HG03066 (cell line): ENCODE measurements around the gene MAP2K5.

Experiments used
- ATAC-seq: cut with Tn5 transposase; IDR thresholded peaks from one replicate; pipeline ENCODE4 v1.9.1; 2021; ENCODE audit warnings: low read depth; ENCODE audit not compliant: unreplicated experiment

The MAP2K5 gene

DNA sequence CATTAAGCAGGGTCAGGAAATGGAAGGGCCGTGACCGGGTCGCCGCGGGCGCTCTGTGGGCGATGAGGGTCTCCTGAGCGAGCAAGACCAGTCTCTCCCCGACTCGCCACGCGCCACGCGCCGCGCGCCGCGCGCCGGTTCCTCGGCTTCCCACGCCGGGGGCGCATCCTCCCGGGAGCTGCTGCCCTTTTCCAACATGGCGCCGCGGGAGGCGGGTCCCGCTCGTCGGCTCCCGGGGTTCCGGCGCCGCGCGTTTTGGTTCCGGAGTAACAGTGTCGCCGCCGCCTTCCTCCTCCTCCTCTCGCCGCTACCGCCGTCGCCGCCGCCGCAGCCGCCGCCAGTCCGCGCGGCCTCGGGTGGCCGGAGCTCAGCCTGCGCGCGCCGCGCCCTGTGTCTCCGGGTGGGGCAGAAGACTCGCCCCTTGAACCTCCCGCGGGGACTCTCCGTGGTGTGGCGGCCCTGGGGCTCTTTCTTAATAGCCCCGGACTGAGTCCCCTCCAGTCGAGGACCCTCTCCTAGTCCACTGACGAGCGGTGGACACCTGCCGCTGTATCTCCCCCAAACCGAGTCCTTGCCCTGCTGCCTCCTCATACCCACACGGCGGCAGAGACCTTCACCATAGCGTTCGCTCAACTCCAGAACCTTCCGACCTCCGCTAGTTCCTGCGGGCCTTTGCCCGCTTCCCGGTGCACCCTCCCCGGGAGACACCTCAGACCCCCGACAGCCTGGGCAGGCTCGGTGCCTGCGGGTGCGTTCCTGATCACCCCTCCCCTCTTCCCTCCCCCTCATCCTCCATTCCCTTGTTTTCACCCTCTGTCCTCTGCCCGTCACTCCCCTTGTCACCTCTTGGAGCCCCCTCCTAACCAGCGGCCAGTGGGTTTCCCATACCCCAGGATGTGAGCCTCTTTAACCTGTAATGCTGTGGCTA lies at the start of gene MAP2K5:
MAP2K5 (plus strand) TSS at position 284 of the 928 bp plus-strand sequence; CDS start at position 917, 633 bp downstream.
- no peak for ATAC-seq

DNA sequence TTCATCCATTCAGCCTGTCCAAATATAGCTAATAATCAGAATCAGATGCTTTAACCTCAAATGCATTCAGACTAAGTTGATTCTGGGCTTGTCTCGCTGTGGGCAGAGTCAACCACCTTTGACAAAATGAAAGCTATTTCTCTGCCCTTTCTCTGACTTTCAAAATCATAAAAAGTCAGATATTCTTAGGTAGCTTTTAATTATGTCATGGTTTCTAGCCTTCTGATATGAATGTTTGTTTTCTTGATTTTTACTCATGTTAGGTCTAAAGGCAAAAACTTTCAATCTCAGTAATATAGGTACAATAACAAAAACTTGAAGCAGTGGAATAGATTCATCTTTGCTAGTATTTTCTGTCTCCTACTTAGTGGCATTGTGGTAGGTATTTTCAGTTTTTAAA lies 46.9 kb upstream of the MAP2K5 start:
- no peak for ATAC-seq

DNA sequence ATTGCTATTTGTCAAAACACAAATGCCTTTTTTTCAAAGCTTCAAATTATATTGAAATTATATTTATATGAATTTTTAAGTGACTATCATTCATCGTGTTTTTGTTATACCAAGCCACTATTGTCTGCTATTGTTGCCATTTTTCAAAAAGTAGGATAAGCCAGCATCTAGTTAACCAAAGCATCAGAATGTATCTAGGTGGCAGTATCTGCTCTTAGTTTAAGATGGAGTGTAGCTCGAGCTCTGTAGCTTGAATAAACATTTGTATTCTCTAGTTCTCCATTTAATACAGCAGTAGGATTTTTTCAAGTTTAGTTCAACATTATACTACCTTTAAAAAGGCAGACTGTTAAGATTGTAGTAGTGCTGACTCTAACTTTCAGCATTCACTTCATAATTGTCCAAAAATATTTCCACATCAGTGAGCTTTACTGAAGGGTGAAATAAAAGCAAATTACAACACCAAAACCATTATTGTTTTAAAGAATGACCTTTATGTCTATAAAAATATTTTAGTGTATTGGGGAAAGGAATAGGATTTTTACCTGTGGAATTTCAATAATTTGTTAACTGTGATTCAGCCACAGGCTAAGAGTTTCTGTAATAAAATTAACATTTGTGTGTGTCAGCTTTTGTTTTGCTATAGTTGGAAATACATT lies 41.2 kb upstream of the MAP2K5 start:
- ATAC-seq = no peak

DNA sequence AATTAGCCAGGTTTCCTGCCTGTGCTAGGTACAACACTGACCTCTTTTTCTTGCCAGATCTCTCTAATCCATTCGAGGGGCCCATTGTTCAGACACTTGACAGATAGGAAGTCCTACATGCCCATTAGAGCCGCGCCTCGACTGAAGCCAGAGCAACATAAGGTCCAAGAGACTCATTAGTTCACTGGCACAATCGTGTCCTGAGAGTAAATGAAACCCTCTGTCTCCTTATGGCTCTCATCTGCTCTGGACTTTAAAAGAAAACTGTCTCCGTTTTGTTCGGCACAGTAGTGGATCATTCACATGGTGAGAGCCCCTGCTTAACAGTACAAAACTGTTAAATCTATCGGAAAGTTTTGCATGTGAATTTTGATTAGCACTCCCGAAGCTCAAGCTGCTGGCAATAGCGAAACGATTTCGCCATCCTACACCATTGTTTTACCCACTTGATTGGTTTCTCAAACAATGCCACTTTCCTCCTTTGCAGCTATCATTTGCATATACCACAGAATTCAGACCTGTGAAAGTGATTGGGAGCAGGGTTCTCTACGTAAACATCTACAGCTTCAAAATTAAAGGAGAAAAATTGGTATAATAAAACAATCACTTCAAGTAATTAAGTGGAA lies 40.6 kb upstream of the MAP2K5 start:
- no peak for ATAC-seq

DNA sequence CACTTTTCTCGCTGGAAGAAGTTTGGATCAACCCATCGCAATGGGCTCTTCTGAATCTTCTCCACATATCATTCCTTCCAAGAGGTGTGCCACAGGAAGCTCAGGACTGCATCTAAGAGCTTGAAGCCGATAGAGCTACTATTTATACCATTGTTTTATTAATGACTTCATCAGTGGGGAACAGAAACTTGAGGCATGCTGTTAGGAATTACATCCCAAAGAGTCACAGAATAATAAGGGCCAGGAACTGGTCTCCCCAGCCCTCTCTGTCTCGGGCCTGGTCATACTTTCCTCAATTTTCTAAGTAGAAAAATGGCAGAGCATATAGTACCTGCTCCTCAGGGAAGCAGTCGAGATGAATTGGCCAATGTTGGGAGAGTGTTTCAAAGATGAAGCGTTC lies 38.4 kb upstream of the MAP2K5 start:
- no peak for ATAC-seq

DNA sequence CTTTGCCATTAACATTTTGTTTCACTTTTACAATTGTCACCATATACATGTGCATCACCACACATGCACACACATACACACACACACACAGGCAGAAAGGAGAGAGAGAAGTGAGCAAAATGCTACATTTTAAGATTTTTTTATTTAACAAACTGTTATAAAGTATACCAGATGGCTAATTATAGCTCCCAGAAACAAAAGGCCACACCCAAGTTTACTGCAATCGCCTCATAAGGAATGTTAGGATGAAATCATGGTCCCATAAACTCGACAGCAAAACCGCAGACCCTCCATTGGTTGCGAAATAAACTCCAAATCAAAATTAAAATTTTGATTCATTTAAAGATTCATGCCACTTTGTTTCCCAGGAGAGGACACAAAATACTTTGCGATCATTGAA lies 37.7 kb upstream of the MAP2K5 start:
- no peak for ATAC-seq

DNA sequence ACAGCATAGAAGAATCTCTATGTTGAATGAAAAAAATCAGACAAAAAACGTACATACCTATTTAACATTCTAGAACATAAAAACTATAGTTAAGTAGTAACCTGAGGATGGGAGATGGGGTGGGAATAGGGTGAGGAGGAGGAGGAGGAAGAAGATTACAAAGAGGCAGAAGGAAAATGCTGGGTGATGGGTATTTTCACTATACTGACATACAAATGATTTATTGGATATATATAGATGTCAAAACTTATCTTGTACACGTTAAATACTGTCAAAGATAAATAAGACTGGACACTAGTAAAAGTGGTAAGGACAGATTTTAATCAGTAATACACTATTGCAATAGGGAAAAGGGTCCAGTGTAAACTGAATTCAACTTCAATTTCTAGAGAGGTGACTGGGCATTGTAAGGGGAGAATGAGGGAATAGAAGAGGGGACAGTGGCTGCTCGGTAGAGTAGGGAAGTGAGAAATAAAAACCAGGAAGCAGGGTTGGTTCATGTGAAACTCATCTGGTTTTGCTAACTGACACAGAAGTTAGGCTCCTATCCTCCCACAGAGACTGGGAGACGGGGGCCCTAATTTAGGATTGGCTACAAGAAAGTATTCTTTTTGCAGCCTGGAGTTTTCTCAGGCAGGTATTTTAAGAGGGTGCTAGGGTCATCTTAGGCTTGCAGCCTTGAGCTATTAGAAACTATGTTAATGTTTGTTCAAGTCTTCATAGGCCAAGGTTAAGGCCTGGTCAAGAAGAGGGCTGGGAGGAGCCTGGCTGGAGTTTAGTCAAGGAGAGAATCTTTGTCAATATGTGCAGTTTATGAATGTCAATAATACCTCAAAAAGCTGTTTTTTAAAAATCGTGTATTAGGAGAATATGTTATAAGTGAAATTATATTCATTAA lies 36.6 kb upstream of the MAP2K5 start:
- no peak for ATAC-seq

DNA sequence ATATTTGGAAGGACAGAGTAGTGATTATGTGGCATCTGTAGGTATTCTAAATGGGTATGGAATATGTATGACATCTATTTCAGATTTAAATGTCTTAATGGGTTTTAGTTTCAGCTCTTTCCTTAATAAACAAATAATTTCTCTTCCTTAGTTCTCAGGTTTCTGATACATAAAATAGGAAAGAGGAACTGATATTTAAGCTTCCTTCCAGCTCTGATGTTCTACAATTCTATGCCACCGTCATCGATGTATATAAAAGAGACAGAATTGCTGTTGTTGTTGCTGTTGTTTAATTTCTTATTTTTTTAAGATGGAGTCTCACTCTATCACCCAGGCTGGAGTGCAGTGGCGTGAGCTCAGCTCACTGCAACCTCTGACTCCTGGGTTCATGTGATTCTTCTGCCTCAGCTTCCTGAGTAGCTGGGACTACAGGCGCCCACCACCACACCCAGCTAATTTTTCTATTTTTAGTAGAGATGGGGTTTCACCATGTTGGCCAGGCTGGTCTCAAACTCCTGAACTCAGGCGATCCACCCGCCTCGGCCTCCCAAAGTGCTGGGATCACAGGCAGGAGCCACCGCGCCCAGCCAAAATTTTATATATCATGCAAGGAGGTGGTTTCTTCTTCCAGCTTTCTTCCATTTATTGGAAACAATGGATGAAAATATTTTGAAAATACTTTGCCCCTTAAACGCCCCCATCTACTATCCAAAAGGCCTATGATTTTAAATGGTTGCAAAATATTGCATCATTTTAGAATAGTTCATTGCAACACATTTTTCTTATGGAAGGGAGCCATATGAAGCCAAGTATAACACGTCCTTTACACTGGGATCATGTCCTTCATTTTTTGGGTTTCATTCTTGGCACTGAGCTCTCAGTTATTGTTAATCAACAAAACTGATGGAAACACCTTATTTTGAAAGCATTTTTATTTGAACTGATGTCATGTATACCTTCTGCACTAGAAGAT lies 35.4 kb upstream of the MAP2K5 start:
- no peak for ATAC-seq

DNA sequence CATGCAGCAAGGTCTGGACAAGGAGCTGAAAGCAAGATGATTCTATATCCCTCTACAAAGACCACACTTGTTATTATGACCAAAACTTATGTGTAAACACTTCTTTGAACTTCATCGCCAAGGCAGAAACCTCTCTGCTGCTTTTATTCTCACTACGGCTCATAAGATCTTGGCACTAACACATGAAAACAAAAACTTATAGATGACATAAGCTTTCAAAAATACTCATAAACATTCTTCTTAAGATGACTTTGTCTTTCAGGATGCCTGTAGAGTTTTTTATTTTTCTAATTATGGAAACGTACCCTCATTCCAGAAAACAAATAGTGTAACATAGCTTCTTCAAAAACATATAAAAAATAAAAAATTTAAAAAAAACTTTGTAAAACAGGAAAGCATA lies 34.1 kb upstream of the MAP2K5 start:
- no peak for ATAC-seq

DNA sequence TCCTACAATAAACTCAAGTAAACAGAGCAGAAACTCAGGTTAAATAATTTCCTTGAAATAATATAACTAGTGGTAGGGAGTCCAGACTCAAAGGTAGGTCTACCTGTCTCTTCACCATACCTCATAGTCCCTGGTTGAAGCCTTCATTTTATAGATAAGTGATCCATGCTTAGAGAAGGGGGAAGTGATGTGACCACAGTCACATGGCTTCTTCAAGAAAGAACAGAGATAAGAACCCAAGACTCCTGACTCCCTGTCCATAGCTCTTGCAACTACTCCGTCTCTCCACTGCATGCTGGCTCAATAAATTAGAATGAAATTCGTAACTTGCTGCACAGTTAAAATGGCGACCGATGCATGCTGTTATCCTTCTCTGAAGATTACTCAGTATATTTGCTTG lies 32.6 kb upstream of the MAP2K5 start:
- no peak for ATAC-seq

DNA sequence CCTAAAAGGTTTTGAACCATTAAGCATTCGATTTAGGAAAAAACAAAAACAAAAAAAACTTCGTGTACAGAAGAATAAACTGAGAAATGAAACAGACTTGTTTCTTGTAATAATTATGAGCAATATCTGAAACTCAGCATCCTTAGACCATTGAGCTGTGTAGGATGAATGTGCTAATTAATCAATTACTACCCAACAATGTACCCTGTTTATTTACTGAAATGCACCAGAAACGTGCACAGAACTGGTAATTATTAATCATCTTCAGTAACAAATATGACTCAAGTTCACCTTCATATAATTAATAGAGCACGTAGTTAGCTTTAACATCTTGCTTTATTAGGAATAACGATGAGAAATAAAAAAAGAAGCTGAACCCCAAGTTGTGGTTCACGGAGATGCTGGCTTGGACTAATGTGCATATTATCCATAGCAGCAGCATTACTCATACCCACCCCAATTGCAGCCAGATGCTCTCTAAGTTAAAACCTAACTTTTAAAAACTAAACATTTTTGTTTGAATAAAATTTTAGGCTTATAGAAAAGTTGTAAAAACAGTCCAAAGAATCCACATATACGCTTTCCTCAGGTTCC lies 31.8 kb upstream of the MAP2K5 start:
- ATAC-seq = no peak

DNA sequence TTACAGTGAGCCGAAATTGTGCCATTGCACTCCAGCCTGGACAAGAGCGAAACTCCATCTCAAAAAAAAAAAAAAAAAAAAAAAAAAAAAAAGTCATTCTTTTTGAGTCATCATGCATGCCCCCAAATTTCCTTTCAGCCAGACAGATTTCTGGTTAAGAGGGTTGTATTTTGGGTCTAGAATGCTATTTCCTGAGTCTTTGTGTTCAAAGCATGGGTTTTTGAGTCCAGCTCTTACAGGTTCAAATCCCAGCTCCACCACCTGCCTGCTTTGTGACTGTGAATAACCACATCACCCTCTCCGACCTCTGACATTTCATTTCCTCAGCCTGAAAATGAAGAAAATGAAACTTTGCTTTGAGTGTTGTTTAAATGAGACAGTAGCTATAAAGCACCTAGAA lies 30.9 kb upstream of the MAP2K5 start:
- no peak for ATAC-seq

DNA sequence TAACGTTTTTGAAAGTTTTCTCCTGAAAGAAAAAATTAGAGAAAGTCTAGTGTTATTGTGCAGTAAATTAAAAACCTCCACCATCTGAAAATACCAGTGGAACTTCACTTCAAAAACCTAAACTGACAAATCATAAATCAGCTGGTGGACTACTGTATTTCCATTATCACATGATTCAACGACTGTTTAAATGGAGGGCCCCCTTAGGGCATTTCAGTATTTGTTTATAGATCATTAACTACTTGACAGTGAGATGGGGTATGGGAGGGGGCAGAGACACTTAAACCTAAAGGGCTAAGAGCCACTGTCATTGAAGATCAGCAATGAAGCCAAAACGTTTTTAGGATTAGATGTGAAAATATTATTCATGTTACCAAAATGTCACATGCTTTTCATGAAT lies 30.4 kb upstream of the MAP2K5 start:
- ATAC-seq = no peak

DNA sequence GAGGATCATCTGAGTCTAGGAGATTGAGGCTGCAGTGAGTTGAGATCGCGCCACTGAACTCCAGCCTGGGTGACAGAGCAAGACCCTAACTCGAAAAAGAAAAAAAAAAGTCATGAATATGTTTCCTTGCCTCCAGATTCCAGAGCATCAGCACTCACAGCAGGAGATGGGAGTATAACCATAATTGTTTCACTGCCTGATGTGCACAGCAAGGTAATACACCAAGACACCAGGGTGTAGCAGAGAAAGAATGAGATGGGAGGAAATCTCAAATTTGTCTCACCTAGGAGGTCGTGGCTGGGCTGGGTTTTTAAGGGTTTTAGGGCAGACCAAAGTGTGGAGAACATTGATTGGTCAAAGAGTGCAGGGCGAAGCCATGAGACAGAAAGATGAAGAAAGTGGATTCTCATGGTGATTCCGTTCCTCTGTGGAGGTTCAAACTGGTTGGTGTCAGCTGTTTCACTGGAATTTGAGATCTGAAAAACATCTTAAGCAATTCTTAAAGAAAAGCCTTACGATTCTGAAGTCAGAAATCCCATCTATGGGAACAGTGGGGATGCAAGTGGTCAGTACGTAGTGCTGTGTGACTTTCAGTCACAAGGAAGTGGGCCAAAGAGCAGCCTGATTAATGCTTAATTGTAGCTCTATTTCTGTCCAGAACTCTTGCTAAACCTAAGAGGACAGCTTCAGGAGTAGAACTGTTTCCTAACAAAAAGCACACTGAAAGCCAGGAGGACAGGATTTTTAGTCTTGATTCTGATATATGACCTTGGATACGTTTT lies 29.4 kb upstream of the MAP2K5 start:
- no peak for ATAC-seq

DNA sequence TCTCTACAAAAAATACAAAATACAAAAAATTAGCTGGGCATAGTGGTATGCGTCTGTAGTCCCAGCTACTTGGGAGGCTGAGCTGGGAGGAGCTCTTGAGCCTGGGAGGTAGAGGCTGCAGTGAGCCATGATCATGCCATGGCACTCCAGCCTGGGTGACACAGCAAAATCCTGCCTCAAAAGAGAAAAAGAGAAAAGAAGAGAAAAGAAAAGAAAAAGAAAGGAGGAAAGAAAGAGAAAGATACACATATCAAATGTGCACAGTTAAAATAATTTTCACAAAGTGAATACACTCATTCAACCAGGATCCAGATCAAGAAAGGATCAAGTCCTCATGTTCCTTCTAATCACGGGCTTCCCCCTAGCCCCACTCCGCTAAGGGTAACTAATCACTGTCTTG lies 27.4 kb upstream of the MAP2K5 start:
- no peak for ATAC-seq

DNA sequence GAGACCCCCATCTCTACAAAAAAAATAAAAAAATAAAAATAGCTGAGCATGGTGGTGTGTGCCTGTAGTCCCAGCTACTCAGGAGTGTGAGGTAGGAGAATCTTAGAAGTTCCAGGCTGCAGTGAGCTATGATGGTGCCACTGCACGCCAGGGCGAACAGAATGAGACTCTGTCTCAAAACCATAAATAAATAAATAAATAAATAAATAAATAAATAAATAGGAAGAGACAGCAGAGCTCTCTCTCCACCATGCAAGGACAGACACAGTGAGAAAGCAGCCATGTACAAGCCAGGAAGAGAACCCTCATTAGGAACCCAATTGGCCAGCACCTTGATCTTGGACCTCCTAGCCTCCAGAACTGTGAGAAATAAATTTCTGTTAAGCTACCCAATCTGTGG lies 26.9 kb upstream of the MAP2K5 start:
- ATAC-seq = no peak

DNA sequence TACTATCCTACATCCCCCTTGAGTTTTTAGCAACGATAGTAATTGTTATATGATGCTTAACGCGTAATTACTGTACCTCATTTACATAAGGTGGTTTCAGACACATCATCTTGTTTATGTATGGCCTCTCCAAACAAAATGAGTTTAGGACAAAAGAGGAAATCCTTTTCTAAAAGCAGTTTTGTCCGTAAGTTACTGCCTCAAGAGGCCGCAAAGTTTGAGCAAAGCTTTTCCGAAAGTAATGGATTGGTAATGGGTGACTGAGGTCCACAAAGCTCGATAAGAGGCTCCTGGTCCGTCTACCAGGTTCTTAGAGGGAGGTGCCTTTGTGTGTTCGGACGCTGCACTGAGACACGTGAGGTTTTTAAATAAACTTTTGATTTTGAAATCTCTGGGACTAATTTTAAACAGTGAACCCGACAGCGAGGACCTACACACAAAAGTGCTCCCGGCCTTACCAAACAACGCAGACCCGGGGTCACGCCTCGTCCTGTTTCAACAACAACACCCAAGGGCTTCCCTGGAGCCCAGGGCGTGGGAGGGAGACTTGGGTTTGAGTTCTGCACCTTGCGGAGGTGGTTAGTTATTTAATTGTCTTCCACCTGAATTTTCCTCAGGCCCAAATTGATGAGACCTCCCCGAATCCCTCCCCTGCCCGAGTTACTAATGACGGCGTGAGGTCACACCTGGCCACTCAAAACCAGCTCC lies 22.0 kb upstream of the MAP2K5 start:
- ATAC-seq = no peak
